Activated CD4-positive, CD25-positive, alpha-beta regulatory T cell treated with anti-CD3 and anti-CD28 coated beads, Interleukin-2, amount 50 U/mL, for 72 hours (primary cell): ENCODE measurements around the gene PLPPR5.

Source experiments
- DNase-seq: peaks from one replicate; pipeline ENCODE4 v3.0.0; 2021

Gene PLPPR5

GRCh38 chr1:98967122-98967521 is 37.5 kb downstream of the PLPPR5 start:
- DNase-seq = no peak

GRCh38 chr1:98965394-98965793 is 39.3 kb downstream of the PLPPR5 start:
- DNase-seq = no peak

DNA sequence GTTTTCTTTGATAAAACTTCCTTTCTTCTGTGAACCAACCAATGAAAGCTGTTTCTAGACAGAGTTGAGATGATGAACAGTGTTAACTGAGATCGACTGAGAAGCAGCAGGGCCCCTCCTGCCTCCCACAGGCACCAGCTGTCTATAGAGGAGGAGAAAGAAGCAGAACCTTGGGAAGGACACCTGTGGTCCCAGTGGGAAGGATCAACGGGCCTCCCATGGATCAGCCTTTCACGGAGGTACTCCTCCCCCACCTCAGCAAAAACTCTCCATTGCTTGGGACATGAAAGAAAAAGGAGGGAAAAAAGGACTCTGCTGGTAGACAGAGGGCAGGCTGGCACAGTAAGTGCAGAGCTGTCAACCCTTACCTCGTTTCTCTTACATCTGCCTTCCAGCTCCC is 40.5 kb downstream of the PLPPR5 start:
- DNase-seq = no peak

DNA sequence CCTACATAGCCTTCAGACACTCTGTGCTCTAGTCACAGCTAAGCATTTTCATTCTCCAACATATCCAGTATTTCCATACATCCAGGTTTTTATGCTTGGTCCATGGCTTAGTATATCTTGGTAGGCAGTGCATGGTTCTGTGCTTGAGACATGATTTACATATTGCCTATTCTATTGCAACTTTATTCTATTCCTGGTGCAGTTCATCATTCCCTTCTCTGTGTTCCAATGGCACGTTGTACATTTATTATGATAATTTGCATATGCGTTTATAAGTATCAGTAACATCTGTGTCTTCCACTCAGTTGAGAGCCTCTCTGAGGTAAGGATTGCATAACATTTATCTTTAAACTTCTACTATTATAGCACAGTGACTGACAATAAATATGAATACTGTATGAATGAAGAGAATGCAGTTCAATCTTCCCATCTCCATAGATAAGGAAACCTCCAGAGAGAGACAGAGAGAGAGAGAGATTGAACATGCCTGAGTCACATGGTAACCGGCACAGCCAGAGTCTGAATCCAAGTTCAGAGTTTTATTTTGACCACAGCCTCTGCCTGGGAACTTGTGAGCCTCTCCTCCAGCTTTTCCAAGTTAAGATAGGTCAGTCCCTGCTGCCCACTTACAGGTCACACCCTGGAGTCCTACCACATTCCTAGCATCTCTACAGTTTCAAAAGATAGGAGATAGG is 41.5 kb downstream of the PLPPR5 start:
- no peak for DNase-seq

- no peak for DNase-seq
These were observed 42.5 kb downstream of the PLPPR5 start for GRCh38 chr1:98962156-98962555.

DNA sequence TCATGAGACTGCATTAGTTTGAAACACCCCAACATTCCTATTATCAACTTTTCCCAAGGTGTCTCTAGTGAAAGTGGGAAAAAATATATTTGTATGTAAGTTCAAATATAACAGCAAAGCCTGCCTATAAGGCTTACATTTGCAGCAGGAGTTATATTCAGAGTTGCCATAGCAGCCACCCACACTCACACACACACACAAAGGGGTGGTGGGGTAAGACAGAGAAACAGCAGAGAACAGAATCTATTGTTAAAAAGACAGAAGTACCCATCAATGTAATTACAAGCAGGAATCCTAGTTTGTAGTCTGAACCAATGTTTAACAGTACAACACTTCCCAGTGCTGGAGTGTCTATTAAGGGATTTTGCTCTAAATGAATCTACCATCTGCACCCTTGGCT is 55.0 kb downstream of the PLPPR5 start:
- DNase-seq = no peak

GRCh38 chr1:98949166-98949565 is 55.5 kb downstream of the PLPPR5 start:
- no peak for DNase-seq

DNA sequence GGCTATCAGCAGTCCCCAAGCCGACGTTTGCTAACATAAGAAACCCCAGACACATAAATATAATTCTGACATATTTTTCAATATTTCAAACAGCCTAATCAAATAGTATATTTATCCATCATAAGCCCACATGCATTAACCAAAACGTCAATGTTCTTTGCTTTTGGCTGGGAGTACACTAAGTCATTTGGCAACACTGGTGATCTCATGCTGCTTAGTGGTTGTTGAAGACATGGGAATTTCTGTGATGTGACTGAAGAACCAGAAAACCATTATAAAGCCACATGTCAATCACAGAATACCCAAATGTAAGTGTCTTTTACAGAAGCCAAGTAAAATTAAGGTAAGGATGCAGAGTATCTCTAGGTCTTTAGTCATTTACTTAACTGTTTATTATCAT is 57.6 kb downstream of the PLPPR5 start:
- DNase-seq = no peak

- no peak for DNase-seq
These were observed 64.0 kb downstream of the PLPPR5 start for GRCh38 chr1:98940722-98941079.

- no peak for DNase-seq
These were observed 64.5 kb downstream of the PLPPR5 start for GRCh38 chr1:98940069-98940721.

GRCh38 chr1:98939471-98939870 is 65.2 kb downstream of the PLPPR5 start:
- DNase-seq = no peak

GRCh38 chr1:98937347-98937746 is 67.3 kb downstream of the PLPPR5 start:
- DNase-seq = no peak

DNA sequence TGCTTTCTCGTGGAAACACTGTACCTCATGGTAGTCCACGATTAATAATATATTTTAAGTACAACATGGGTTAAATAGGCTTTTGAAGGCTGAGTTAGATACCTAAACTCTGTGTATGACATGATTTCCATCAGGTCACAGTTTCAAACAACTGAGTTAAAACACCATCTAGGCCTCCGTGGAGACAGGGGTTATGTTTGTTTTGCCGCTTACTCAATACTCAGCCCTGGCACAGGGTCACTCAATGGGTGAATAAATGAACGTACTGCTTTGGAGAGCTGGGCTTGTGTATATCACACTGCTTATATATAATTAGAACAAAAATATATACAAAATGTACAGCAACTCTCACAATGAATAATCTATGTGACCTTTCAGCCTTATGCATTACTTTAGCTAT is 72.5 kb downstream of the PLPPR5 start:
- DNase-seq = no peak

- no peak for DNase-seq
These were observed 73.4 kb downstream of the PLPPR5 start for GRCh38 chr1:98931128-98931835.

- no peak for DNase-seq
These were observed 75.2 kb downstream of the PLPPR5 start for GRCh38 chr1:98929437-98929836.

GRCh38 chr1:98926597-98926996 is 78.1 kb downstream of the PLPPR5 start:
- DNase-seq = no peak

DNA sequence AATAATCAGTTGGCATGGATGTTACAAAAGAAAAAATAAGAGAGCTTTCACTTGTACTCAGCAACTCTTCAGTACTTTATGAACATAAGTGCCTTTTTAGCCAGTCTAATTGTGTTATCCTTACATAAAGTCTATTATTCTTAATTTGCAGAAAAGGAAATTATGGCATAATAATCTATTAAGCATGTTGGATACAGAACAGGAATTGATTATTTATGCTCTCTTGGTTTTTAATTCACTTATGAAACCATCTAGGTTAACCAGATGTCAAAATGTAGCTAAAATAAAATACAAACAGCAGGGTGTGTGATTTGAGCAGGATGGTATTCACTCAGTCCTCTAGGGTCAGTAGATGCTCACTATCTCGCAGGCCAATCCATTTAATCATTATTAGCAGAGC is 79.7 kb downstream of the PLPPR5 start:
- no peak for DNase-seq

DNA sequence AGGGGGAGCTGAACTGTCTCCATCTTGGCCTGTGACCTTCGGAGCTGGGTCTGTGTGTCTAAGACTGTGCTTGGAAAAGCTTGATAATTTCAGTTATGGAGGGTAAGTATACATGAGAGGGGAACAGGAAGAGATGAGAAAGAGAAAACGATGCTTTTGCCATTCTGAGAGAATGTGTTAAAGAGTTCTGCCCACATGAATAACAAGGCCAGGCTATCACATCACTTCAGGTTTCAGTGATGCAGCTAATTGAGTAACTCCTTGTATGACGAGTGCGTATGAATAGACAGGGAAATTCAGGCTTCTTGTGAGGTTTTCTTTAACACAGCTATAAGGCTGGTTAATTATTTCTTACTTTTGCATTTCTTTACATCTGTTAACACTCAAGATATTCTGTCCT is 81.0 kb downstream of the PLPPR5 start:
- no peak for DNase-seq

DNA sequence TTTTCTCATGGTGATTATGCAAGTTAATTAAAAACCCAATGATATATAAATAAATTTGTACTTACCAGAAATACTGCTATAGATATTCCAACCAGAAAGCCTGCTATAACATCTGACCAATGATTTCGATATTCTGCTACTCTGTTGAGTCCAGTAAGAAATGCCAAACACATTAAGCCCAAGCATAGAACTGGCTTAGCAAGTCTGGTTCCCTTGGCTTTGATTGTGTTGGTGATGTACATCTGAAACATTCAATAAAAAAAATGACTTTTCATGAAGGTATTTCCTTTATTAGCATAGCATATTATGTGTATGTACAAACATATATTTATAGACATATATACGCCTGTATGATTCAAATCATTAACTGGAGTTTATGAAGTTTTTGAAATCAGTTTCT is 82.8 kb downstream of the PLPPR5 start:
- no peak for DNase-seq

DNA sequence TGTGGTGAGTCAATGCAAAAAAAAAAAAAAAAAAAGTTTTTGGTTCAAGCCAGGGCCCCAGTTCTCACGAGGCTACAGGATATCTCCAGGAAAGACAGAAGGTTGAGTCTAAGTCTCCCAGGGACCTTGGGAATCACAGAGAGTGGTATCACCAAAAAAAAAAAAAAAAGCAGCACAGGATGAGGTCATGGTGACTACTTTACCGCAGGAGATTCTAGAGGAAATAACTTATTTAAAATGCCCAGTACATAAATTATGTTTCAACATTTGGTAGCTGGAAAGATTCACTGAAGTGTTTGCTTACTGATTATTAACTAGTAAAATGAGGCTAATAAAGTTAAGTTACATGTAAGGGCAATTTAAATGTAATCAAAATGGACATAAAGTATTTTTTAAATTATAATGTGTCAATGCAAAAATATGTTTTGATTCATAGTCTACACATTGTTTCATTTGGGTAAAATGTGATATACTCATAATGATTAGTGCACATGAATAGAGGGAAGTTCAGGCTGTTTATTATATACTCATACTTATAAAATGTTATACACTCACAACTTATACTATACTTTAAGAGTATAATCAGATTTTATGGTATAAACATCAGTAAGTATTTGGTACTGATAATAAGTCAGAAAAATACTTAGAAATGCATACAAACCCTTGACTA is 84.1 kb downstream of the PLPPR5 start:
- no peak for DNase-seq

GRCh38 chr1:98919652-98920051 is 85.0 kb downstream of the PLPPR5 start:
- no peak for DNase-seq

- no peak for DNase-seq
These were observed 85.5 kb downstream of the PLPPR5 start for GRCh38 chr1:98919211-98919610.

DNA sequence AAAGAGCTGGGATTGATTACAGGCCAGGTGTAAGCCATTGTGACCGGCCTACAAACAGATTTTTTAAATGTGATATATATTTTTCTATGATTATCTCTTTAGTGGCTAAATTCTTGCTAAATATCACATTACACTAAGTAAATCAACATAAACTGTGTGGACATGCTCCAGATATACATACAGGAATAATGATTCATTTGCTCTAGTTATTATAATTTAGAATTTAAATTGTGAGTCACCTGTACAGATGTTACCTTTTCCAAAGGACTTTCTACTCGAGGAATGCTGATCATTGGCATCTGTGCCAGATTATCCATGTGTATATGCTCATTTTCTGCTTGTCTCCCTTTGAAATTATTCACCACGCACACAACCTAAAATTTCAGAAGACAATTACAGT is 90.1 kb downstream of the PLPPR5 start:
- no peak for DNase-seq

GRCh38 chr1:98910827-98911226 is 93.8 kb downstream of the PLPPR5 start:
- no peak for DNase-seq
